Tibial artery (tissue), 4 donors: ENCODE data around the gene TBX15.

Experiments used
- DNase-seq, 2 donors: peaks; one replicate each; pipeline ENCODE4 v3.0.0-alpha.2; 2019
- H3K27ac ChIP-seq, 2 donors: fragments of 200-600 bp; sonication (generic) in 1 of 2; 1 replicate in 1 of 2; 2 replicates in 1 of 2; pipeline ENCODE4 v1.5.1; 2018 to 2019; ENCODE audit warnings: mild to moderate bottlenecking in 1 of 2
- H3K27me3 ChIP-seq, 2 donors: fragments of 200-600 bp; sonication (generic) in 1 of 2; one replicate each; pipeline versions ENCODE4 v1.5.1 to v1.6.0; 2016 to 2019
- H3K36me3 ChIP-seq, 3 donors: fragments of 200-600 bp; sonication (generic) in 2 of 3; one replicate each; pipeline ENCODE4 v1.5.1; 2016 to 2019; ENCODE audit warnings: mild to moderate bottlenecking in 2 of 3
- H3K4me1 ChIP-seq, 4 donors: fragments of 200-600 bp; sonication (generic) in 2 of 4; 1 replicate in 3 of 4; 2 replicates in 1 of 4; pipeline ENCODE4 v1.5.1; 2016 to 2019
- H3K4me3 ChIP-seq, 2 donors: fragments of 200-600 bp; sonication (generic) in 1 of 2; 1 replicate in 1 of 2; 2 replicates in 1 of 2; pipeline ENCODE4 v1.5.1; 2018 to 2019; ENCODE audit warnings: mild to moderate bottlenecking in 2 of 2
- H3K9me3 ChIP-seq, 3 donors: fragments of 200-600 bp; sonication (generic) in 1 of 3; one replicate each; pipeline ENCODE4 v1.5.1; 2016 to 2019
- intact Hi-C: fragments of 100-400 bp; cut with DNase I; formaldehyde crosslinking; loops from one replicate; pipeline ENCODE4 v1.15.0; 2023; ENCODE audit warnings: low total_unique reads
- TF ChIP-seq, protein P1 (sequence below), 2 experiments: fragments of 200-600 bp in 1 of 2; fragments of 450-650 bp in 1 of 2; IDR thresholded peaks; one replicate each; pipeline ENCODE4 v1.5.1; 2017 to 2019; ENCODE audit warnings: antibody characterized with exemption in 2 of 2, mild to moderate bottlenecking in 1 of 2, moderate library complexity in 1 of 2

Gene TBX15

DNA sequence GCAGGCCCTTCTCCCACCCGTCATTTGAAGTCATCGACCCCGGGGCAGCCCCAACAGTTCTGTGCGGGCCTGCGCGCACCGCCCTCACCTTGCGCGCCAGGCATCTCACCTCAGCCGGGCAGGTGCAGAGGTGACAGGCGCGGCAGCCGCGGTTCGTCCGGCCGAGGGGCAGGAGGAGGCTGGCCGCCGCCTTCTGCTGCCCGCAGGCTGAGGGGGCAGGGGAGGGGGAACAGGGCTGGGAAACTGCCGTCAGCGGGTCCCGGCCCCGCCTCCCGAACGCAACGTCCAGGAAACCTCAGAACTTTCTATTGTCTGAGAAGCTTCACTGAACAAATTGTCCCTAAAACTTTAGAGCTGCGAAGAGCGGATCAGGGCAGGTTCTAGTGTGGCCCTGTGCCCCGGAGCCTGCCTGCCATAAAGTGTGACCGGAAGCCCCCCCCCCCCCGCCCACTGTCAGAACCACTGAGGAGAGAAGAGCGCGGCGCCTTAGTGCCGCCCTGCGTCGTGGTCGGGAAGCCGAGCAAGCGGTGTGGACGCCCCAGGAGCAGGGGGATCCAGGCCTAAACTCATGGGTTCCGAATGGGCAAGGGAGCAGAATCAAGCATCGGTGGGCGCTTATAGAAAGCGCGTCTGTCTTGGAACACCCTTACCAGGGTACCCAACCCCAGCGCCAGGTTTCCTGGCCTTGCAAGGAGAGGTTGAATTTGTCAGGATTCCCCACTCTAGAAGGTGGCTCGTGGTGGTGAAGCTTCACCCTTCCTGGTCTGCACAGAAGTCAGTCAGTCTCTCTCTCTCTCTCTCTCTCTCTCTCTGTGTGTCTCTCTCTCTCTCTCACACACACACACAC is 13.3 kb upstream of the TBX15 start:
- Histone ChIP-seq H3K36me3 (no peaks in the 10 kb centered on the region), H3K27ac (peak overlapping the region; percentile 68 to 80), H3K4me1 (peaks cover 0 to 29% (median 16%) of the 10 kb centered on the region in 4 donors), H3K4me3 (peak overlapping the region; percentile 58 to 63), H3K9me3 (peaks cover 0 to under 1% (median 0%) of the 10 kb centered on the region in 3 donors), H3K27me3 (peaks cover 0 to 30% of the 10 kb centered on the region in 2 donors)
- peak; percentile 62 to 82 for DNase-seq
- TF ChIP-seq, protein P1, sequence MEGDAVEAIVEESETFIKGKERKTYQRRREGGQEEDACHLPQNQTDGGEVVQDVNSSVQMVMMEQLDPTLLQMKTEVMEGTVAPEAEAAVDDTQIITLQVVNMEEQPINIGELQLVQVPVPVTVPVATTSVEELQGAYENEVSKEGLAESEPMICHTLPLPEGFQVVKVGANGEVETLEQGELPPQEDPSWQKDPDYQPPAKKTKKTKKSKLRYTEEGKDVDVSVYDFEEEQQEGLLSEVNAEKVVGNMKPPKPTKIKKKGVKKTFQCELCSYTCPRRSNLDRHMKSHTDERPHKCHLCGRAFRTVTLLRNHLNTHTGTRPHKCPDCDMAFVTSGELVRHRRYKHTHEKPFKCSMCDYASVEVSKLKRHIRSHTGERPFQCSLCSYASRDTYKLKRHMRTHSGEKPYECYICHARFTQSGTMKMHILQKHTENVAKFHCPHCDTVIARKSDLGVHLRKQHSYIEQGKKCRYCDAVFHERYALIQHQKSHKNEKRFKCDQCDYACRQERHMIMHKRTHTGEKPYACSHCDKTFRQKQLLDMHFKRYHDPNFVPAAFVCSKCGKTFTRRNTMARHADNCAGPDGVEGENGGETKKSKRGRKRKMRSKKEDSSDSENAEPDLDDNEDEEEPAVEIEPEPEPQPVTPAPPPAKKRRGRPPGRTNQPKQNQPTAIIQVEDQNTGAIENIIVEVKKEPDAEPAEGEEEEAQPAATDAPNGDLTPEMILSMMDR (IDR thresholded peaks at IDR 0.05), result no peak
- intact Hi-C loops, result no loop called here

- Histone ChIP-seq H3K27me3 (peaks cover 0 to 25% of the 10 kb centered on the region in 2 donors), H3K27ac (peak overlapping the region; percentile 68 to 80), H3K4me1 (peaks cover 0 to 29% (median 15%) of the 10 kb centered on the region in 4 donors), H3K9me3 (no peaks in the 10 kb centered on the region), H3K4me3 (peak overlapping the region; percentile 58 to 63), H3K36me3 (no peaks in the 10 kb centered on the region)
- intact Hi-C loops, result no loop called here
- DNase-seq, result peak in 1 of 2 donors; percentile 73
- TF ChIP-seq, protein P1 (IDR thresholded peaks at IDR 0.05), result no peak
Measured at GRCh38 chr1:119000371-119001180, 12.4 kb upstream of the TBX15 start.

DNA sequence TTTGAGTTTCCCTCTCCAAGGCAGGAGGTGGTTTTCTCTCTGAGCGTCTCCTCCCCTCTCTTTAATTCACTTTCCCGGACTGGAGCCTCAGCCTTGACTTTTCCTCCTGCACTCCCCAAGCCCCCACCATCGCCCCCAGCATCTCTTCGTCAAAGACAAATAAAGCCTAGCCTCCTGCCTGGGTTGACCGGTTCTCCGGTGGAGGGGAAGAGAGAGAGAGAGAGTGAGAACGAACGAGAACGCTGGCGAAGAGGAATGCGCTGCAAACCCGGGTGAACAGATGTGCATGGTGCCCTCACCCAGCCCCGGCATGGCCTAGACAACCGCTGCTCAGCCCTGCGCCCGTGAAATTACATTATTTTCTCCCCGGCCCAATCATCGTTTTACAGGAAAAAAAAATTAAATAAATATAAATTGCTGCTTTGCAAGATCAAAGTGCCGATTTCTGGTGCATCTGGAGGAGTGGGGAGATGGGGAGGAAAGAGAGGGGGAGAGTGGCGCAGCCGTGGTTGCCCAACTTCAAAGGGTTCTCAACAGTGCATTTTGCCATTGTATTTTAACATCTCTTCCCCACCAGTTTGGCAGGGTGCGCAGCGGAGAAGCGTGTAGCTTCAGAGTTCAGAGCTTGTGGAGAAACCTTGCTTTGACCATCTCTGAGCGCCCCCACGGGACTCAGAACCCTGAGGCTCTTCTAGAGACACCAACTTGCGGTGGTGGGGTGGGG is 11.4 kb upstream of the TBX15 start:
- DNase-seq, result no peak
- intact Hi-C loops, result no loop called here
- Histone ChIP-seq H3K36me3 (no peaks in the 10 kb centered on the region), H3K9me3 (no peaks in the 10 kb centered on the region), H3K4me3 (no peak overlapping the region), H3K4me1 (peaks cover 0 to 29% (median 15%) of the 10 kb centered on the region in 4 donors), H3K27ac (no peak overlapping the region), H3K27me3 (peaks cover 0 to 25% of the 10 kb centered on the region in 2 donors)
- TF ChIP-seq, protein P1 (IDR thresholded peaks at IDR 0.05), result no peak

DNA sequence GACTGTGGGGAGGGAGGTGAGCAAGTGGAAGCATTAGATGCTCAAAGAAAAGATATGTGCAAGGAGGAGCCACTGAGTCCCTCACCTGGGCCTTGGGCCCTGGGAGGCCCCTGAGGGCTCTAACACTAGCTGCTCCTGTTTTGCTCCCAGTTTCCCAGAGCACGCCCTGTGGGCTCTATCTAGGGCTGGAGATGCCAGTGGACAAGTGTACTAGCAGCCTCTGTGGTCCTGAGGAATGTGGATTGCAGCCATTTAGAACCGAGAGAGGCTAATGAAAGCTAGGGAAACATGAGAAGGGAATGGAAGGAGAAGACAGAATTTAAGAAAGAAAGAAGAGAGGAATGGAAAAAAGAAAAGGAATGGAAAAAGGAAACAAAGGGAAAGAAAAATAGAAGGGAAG is 10.0 kb upstream of the TBX15 start:
- Histone ChIP-seq H3K27ac (no peak overlapping the region), H3K27me3 (peaks cover 0 to 22% of the 10 kb centered on the region in 2 donors), H3K4me3 (no peak overlapping the region), H3K36me3 (no peaks in the 10 kb centered on the region), H3K9me3 (no peaks in the 10 kb centered on the region), H3K4me1 (peaks cover 0 to 29% (median 15%) of the 10 kb centered on the region in 4 donors)
- no peak for DNase-seq
- TF ChIP-seq, protein P1 (IDR thresholded peaks at IDR 0.05), result no peak
- intact Hi-C loops, result no loop called here

GRCh38 chr1:118997225-118997624 is 9.1 kb upstream of the TBX15 start:
- DNase-seq, result no peak
- intact Hi-C loops, result no loop called here
- no peaks in the 10 kb centered on the region for H3K36me3 ChIP-seq
- peaks cover 0 to 25% (median 15%) of the 10 kb centered on the region in 4 donors for H3K4me1 ChIP-seq
- peaks cover 0 to 22% of the 10 kb centered on the region in 2 donors for H3K27me3 ChIP-seq
- TF ChIP-seq, protein P1 (IDR thresholded peaks at IDR 0.05), result no peak
- no peak overlapping the region for H3K4me3 ChIP-seq
- H3K27ac ChIP-seq, result no peak overlapping the region
- no peaks in the 10 kb centered on the region for H3K9me3 ChIP-seq
